ENCODE data around the gene KIF6.

DNA sequence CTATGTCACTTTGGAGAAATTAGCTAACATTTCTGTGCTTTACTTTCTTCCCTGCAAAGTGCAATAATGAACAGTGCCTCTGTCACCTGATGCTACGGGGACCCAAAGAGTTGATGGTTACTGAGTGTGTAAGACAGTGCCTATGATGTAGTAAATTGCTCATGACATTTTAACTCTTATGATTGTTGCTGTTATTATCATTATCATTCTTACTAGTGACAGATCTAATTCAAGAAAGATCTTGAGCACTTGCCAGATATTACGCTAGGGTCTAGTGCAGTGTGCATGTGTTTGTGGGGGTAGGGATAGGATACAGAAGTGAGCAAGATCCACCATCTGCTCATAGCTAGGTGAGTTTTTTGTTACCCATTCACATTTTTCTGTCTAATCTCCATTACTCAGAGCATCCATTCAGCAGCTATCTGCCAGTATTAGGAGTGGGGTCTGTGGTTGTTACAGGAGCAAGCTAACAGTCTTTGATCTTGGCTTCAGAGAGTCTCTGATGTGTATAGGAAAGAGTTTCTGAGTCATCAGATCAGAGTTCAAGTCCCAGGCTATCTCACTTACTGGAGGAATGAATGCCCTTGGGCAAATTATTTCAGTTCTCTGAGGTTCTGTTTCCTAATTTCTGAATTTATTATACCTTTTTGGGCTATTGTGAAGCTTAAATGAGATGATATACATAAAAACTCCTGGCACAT, 33.8 kb upstream of the KIF6 start:
- TF ChIP-seq, protein P1, sequence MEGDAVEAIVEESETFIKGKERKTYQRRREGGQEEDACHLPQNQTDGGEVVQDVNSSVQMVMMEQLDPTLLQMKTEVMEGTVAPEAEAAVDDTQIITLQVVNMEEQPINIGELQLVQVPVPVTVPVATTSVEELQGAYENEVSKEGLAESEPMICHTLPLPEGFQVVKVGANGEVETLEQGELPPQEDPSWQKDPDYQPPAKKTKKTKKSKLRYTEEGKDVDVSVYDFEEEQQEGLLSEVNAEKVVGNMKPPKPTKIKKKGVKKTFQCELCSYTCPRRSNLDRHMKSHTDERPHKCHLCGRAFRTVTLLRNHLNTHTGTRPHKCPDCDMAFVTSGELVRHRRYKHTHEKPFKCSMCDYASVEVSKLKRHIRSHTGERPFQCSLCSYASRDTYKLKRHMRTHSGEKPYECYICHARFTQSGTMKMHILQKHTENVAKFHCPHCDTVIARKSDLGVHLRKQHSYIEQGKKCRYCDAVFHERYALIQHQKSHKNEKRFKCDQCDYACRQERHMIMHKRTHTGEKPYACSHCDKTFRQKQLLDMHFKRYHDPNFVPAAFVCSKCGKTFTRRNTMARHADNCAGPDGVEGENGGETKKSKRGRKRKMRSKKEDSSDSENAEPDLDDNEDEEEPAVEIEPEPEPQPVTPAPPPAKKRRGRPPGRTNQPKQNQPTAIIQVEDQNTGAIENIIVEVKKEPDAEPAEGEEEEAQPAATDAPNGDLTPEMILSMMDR (IDR thresholded peaks at IDR 0.05), result no peak
- TF ChIP-seq EZH2 (IDR thresholded peaks at IDR 0.05), result no peak

All from neural progenitor cell (in vitro differentiated cells).